Keratinocyte (primary cell): ENCODE results near the gene PPFIBP2. TPM values are rescaled to one million over a fixed set of nuclear protein-coding genes. Genes with fewer than 3 reads are reported as not detected.

Experiments used
- DNase-seq: peaks from one replicate; pipeline ENCODE4 v3.0.0-alpha.2; 2011; ENCODE audit warnings: low read depth, missing footprints, low spot score
- FAIRE-seq: peaks from 2 replicates; lab custom pipeline; 2011; peaks lifted over from hg19 to GRCh38; lab: Jason Lieb, UNC
- H2AFZ ChIP-seq: 2 replicates; pipeline ENCODE4 v1.6.0; 2012; ENCODE audit warnings: low read length, control low read depth, inconsistent platforms; ENCODE audit not compliant: control insufficient read depth
- H3K27ac ChIP-seq: 2 replicates; pipeline ENCODE4 v1.5.1; 2011; ENCODE audit warnings: low read length; ENCODE audit not compliant: control insufficient read depth, insufficient read depth
- H3K27me3 ChIP-seq: 3 replicates; pipeline ENCODE4 v1.6.0; 2011; ENCODE audit warnings: low read length; ENCODE audit not compliant: control insufficient read depth, insufficient read depth; ENCODE audit errors: extremely low read depth
- H3K36me3 ChIP-seq, 2 experiments: 2 replicates in 1 of 2; 3 replicates in 1 of 2; pipeline ENCODE4 v1.5.1; 2011; ENCODE audit warnings: low read length in 2 of 2, mild to moderate bottlenecking in 1 of 2; ENCODE audit not compliant: control insufficient read depth in 2 of 2, insufficient read depth in 2 of 2; ENCODE audit errors: extremely low read depth in 1 of 2
- H3K4me1 ChIP-seq: 3 replicates; pipeline ENCODE4 v1.5.1; 2011; ENCODE audit warnings: low read length; ENCODE audit not compliant: control insufficient read depth, insufficient read depth; ENCODE audit errors: extremely low read depth
- H3K4me2 ChIP-seq: 3 replicates; pipeline ENCODE4 v1.6.0; 2011; ENCODE audit warnings: low read depth, low read length; ENCODE audit not compliant: control insufficient read depth, insufficient read depth; ENCODE audit errors: extremely low read depth
- H3K4me3 ChIP-seq, 3 experiments: fragments of 200-600 bp in 1 of 3; sonication (generic) in 1 of 3; 2 replicates in 2 of 3; 3 replicates in 1 of 3; pipeline ENCODE4 v1.5.1; 2011 to 2016; ENCODE audit warnings: low read length in 3 of 3, mild to moderate bottlenecking in 3 of 3, control low read depth in 2 of 3, inconsistent platforms in 1 of 3, low read depth in 1 of 3, mixed read lengths in 1 of 3, mixed run types in 1 of 3, moderate library complexity in 1 of 3; ENCODE audit not compliant: control insufficient read depth in 2 of 3, insufficient read depth in 2 of 3; ENCODE audit errors: extremely low read depth in 1 of 3
- H3K79me2 ChIP-seq: 2 replicates; pipeline ENCODE4 v1.6.0; 2012; ENCODE audit warnings: low read length; ENCODE audit not compliant: control insufficient read depth, insufficient read depth
- H3K9ac ChIP-seq: 3 replicates; pipeline ENCODE4 v1.6.0; 2011; ENCODE audit warnings: low read length; ENCODE audit not compliant: control insufficient read depth, insufficient read depth; ENCODE audit errors: extremely low read depth
- H3K9me1 ChIP-seq: 3 replicates; pipeline ENCODE4 v1.6.0; 2011; ENCODE audit warnings: low read length; ENCODE audit not compliant: control insufficient read depth, insufficient read depth; ENCODE audit errors: extremely low read depth
- H3K9me3 ChIP-seq: 2 replicates; pipeline ENCODE4 v1.5.1; 2012; ENCODE audit warnings: low read depth, low read length; ENCODE audit not compliant: control insufficient read depth
- H4K20me1 ChIP-seq: 3 replicates; pipeline ENCODE4 v1.6.0; 2011; ENCODE audit warnings: low read length; ENCODE audit not compliant: control insufficient read depth, insufficient read depth; ENCODE audit errors: extremely low read depth
- EZH2 ChIP-seq: IDR thresholded peaks from one replicate; pipeline ENCODE4 v1.6.1; 2012; ENCODE audit warnings: inconsistent platforms, mild to moderate bottlenecking, low read length, moderate library complexity
- dilution Hi-C: fragments of 300-500 bp; cut with MboI; formaldehyde crosslinking; loops from one replicate; pipeline ENCODE4 v1.7.0; 2020; ENCODE audit warnings: low sequenced_read_pairs; ENCODE audit not compliant: extremely low pct_ligation_motif_present
- polyA plus RNA-seq, 5 experiments: library from polyadenylated mRNA; depleted of rRNA in 3 of 5; stranded (reverse) in 3 of 5; stranded (forward) in 1 of 5; unstranded in 1 of 5; fragments of >200 nt; gene quantifications; 1 replicate in 1 of 5; 2 replicates in 3 of 5; 3 replicates in 1 of 5; pipeline versions ENCODE4 v1.2.1 to v1.2.3, GENCODE V29; 2011 to 2012; ENCODE audit warnings: missing spikeins in 2 of 5, low read depth in 1 of 5, low replicate concordance in 1 of 5
- TF ChIP-seq, protein P1 (sequence below), 3 experiments: IDR thresholded peaks in 1 of 3; conservative IDR thresholded peaks in 1 of 3; optimal IDR thresholded peaks in 1 of 3; 2 replicates in 2 of 3; 3 replicates in 1 of 3; pipeline versions ENCODE3 to v1.5.1; 2011; ENCODE audit warnings: low read length in 3 of 3, mild to moderate bottlenecking in 3 of 3, moderate library complexity in 2 of 3, control low read depth in 1 of 3, inconsistent platforms in 1 of 3; ENCODE audit not compliant: insufficient read depth in 2 of 3; ENCODE audit errors: extremely low read depth in 1 of 3

PPFIBP2 gene
- polyA plus RNA-seq, 1 donor (not counting 4 experiments of a cell fraction or from before 2014, with no cell fraction given) = 11.0 TPM

GRCh38 chr11:7696424-7696823, 182.6 kb downstream of the PPFIBP2 start:
- H3K4me2 ChIP-seq = no peak overlapping the region
- H3K9ac ChIP-seq = no peak overlapping the region
- H3K79me2 ChIP-seq = no peaks in the 10 kb centered on the region
- FAIRE-seq (no peak), DNase-seq (no peak)
- H3K36me3 ChIP-seq = no peaks in the 10 kb centered on the region
- H3K4me3 ChIP-seq = no peak overlapping the region
- H3K9me3 ChIP-seq = no peaks in the 10 kb centered on the region
- no peaks in the 10 kb centered on the region for H3K4me1 ChIP-seq
- H2AFZ ChIP-seq = no peak overlapping the region
- TF ChIP-seq, protein P1, sequence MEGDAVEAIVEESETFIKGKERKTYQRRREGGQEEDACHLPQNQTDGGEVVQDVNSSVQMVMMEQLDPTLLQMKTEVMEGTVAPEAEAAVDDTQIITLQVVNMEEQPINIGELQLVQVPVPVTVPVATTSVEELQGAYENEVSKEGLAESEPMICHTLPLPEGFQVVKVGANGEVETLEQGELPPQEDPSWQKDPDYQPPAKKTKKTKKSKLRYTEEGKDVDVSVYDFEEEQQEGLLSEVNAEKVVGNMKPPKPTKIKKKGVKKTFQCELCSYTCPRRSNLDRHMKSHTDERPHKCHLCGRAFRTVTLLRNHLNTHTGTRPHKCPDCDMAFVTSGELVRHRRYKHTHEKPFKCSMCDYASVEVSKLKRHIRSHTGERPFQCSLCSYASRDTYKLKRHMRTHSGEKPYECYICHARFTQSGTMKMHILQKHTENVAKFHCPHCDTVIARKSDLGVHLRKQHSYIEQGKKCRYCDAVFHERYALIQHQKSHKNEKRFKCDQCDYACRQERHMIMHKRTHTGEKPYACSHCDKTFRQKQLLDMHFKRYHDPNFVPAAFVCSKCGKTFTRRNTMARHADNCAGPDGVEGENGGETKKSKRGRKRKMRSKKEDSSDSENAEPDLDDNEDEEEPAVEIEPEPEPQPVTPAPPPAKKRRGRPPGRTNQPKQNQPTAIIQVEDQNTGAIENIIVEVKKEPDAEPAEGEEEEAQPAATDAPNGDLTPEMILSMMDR (optimal IDR thresholded peaks at IDR 0.05 in 1 of 3, IDR thresholded peaks at IDR 0.05 in 1 of 3, conservative IDR thresholded peaks at IDR 0.05 in 1 of 3; ENCODE audit: extremely low read depth in 1 of 3, insufficient read depth in 2 of 3, low read length in 3 of 3) = no peak
- no peak for TF ChIP-seq EZH2
- H4K20me1 ChIP-seq = no peaks in the 10 kb centered on the region
- dilution Hi-C loops = no loop called here
- no peaks in the 10 kb centered on the region for H3K9me1 ChIP-seq
- H3K27ac ChIP-seq = no peak overlapping the region
- H3K27me3 ChIP-seq = no peaks in the 10 kb centered on the region

Other genes with a start within 250 kb of the PPFIBP2 start
- gene OLFML1, start 28.5 kb upstream of the PPFIBP2 start, polyA plus RNA-seq = not detected in 3 replicates
- gene CYB5R2, start 159.5 kb downstream of the PPFIBP2 start, polyA plus RNA-seq = 24.7 to 37.0 TPM (median 34.3 TPM) in 3 replicates
- gene OVCH2, start 192.5 kb downstream of the PPFIBP2 start, polyA plus RNA-seq = 1.7 to 8.1 TPM (median 2.8 TPM) in 3 replicates